ENCODE measurements around the gene CFAP57.

DNA sequence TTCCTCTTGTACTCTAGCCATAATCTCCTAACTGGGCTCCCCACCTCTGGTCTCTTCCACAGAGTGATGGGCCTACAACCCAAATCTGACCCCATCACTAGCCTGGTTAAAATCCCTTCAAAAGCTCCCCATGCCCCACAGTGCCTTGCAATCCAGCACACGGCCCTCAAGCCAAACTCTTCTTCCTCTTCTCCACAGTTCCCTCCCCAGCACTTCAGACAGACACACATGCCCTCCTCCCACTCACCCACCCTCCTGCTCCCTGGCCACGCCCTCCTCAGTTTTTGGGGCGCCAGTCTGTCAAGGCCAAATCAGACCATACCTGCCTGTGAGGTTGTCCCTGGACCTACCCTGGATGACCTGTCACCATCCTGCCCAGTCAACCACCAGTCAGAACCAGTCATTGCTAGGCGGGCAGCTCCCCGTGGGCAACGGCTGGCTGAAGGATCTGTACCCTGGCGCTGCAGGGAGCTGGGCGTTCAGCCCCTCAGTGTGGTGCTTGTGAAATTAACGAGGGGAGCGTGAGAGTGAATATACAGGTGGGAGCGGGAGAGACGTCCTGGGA lies 112.5 kb downstream of the CFAP57 start:
- TF ChIP-seq, protein P1, sequence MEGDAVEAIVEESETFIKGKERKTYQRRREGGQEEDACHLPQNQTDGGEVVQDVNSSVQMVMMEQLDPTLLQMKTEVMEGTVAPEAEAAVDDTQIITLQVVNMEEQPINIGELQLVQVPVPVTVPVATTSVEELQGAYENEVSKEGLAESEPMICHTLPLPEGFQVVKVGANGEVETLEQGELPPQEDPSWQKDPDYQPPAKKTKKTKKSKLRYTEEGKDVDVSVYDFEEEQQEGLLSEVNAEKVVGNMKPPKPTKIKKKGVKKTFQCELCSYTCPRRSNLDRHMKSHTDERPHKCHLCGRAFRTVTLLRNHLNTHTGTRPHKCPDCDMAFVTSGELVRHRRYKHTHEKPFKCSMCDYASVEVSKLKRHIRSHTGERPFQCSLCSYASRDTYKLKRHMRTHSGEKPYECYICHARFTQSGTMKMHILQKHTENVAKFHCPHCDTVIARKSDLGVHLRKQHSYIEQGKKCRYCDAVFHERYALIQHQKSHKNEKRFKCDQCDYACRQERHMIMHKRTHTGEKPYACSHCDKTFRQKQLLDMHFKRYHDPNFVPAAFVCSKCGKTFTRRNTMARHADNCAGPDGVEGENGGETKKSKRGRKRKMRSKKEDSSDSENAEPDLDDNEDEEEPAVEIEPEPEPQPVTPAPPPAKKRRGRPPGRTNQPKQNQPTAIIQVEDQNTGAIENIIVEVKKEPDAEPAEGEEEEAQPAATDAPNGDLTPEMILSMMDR (IDR thresholded peaks at IDR 0.05) = no peak
- no peak for TF ChIP-seq POLR2A (IDR thresholded peaks at IDR 0.05)

All from ovary (tissue), 3 donors.